Testis (tissue), 2 donors: ENCODE results near the gene DZIP1.

Source experiments
- POLR2A ChIP-seq: fragments of 450-650 bp; IDR thresholded peaks from one replicate; pipeline ENCODE4 v1.6.1; 2017; ENCODE audit warnings: antibody characterized with exemption, mild to moderate bottlenecking, moderate library complexity
- TF ChIP-seq, protein P1 (sequence below), 3 experiments: fragments of 450-650 bp in 2 of 3; fragments of 200-600 bp in 1 of 3; sonication (generic) in 1 of 3; IDR thresholded peaks; one replicate each; pipeline ENCODE4 v1.5.1; 2016 to 2019; ENCODE audit warnings: antibody characterized with exemption in 3 of 3, mild to moderate bottlenecking in 2 of 3, moderate library complexity in 1 of 3

DNA sequence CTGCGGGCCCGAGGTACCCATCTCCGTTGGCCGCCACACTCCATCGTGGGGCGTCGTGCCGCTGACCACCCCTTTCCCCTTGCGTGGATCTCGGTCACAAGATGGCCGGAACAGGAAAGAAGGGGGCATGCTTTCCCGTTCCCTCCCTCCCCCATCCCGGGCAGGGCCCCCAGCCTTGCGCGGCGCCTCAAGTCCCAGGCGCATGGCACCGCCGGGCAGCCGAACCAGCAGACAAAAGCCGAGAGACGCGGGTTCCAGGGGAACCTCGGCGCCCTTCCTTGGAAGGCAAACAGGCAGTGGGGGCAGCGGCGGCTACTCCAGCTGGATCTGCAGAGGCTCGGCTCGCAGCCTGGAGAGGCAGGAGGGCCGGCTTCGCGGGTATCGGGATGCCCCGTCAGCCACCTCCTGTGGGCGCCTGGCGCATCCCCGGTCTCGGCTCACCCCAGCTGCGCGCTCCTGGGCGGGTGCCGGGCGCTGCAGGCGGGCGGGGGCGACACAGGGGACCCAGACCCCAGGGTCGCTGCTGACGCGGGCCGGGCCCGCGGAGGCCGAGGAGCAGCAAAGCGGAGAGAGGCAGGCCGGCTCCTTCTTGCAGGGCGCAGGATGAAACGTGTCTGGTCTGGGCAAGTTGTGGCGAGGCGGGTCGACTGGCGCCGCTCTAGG is 439 bp downstream of the DZIP1 start:
- TF ChIP-seq, protein P1, sequence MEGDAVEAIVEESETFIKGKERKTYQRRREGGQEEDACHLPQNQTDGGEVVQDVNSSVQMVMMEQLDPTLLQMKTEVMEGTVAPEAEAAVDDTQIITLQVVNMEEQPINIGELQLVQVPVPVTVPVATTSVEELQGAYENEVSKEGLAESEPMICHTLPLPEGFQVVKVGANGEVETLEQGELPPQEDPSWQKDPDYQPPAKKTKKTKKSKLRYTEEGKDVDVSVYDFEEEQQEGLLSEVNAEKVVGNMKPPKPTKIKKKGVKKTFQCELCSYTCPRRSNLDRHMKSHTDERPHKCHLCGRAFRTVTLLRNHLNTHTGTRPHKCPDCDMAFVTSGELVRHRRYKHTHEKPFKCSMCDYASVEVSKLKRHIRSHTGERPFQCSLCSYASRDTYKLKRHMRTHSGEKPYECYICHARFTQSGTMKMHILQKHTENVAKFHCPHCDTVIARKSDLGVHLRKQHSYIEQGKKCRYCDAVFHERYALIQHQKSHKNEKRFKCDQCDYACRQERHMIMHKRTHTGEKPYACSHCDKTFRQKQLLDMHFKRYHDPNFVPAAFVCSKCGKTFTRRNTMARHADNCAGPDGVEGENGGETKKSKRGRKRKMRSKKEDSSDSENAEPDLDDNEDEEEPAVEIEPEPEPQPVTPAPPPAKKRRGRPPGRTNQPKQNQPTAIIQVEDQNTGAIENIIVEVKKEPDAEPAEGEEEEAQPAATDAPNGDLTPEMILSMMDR (IDR thresholded peaks at IDR 0.05) = no peak
- no peak for TF ChIP-seq POLR2A
